PC-3 (cell line): ENCODE data around the gene RHOBTB1.
A peak's percentile ranks its signal among the peaks of the same experiment; 100 is the strongest.

Experiments
- CTCF ChIP-seq: fragments of 300-600 bp; sonication (generic); conservative IDR thresholded peaks from 2 replicates; pipeline ENCODE4 v1.5.1; 2017; ENCODE audit warnings: antibody characterized with exemption, low read depth, mild to moderate bottlenecking, low read length
- EZH2 ChIP-seq: fragments of 300-600 bp; sonication (generic); IDR thresholded peaks from one replicate; pipeline ENCODE4 v1.6.1; 2017; ENCODE audit warnings: antibody characterized with exemption, mild to moderate bottlenecking, low read length; ENCODE audit not compliant: unreplicated experiment
- EZH2phosphoT487 ChIP-seq: fragments of 300-600 bp; sonication (generic); IDR thresholded peaks from 2 replicates; pipeline ENCODE4 v1.6.1; 2018; ENCODE audit warnings: mild to moderate bottlenecking, antibody characterized with exemption, low read length, borderline replicate concordance

- TF ChIP-seq EZH2 (no peak), CTCF (peak; percentile 100), EZH2phosphoT487 (no peak)
These were observed 20.6 kb upstream of the RHOBTB1 start for GRCh38 chr10:60964257-60965235.
